ENCODE data around the gene LDHAL6A.

Gene LDHAL6A

GRCh38 chr11:18491924-18492323 is 36.3 kb downstream of the LDHAL6A start:
- no peak for DNase-seq

DNA sequence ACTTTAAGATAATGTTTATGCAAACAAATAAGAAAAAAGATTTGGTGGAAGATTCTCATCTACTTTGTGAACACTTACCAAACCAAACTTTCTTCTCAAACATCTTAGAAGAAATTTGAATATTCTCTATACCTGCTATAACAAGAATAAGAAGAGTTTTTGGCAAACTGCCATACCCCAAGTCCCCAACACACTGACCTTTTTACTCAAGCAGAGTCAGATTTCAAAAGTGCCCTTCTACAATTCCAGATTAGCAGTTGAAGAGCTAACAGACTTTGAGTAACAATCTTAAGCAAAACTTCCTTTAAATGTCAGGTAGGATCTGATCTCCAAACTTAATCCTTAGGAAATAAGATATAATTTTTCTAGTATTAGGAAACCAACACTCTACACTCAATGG is 37.2 kb downstream of the LDHAL6A start:
- DNase-seq = no peak

DNA sequence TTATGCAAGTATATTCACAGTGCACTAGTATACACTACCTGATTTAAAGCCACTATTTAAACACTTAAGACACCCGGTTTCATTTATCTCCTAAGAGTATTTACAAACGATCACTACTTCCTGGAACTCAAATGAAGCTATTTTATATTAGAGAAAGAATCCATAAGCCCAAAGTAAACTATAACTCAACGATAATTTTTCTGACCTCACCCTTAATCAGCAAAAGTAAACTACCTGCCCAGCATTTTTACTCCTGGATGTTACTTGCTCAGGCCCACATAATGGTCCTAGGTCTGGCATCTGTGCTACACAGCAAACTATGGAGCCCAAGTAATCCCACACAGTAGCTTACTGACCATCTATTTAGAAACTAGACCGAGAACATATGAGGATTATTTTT is 37.7 kb downstream of the LDHAL6A start:
- DNase-seq = no peak

DNA sequence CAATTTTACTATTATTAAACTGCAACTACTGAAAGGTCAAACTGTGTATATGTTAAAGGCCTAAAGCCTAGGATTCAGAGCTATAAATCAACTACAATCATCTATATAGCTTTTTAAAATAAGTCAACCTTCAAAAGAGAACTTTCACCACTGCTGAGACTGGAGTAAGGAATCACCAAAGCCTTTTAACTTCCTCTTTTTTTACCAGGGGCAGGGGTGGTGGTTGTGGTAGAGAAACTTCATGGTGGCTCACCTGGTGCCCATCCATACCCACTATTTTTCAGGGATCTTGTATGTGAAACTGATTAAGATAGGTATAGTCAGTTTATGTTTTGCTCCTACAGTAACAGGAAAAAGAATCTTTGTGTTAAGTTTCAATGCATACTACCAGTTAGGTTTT is 39.6 kb downstream of the LDHAL6A start:
- no peak for DNase-seq

DNA sequence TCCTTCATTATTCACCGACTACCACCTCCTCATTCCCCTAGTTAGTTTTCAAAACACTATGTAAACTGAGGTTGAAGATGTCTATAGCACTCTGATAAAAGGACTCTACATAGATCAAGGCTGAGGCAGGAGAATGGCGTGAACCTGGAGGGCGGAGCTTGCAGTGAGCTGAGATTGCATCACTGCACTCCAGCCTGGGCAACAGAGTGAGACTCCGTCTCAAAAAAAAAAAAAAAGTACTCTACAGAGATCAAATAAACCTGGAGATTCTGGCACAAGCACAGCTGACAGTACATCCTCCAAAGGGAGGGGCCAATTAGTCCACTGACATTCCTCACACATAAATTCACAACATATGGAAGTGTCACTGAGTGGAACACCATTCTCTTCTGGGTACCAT is 40.0 kb downstream of the LDHAL6A start:
- no peak for DNase-seq

DNA sequence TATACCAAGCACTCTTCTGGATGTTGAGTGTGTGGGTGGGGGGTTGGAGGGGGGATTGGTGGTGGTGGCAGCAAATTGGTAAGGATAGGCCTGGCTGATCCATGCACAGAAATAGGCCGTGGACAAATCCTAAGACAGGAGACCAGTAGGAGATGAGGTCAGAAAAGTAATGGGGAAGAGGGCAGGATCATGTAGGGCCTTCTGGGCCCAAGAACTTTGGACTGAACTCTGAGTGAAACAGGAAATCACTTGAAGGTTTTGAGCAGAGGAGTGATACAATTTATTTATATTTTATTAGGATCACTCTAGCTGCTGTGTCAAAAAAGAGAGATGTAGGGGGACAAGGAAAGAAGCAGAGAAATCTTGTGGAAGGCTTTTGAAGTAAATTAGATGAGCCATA is 42.4 kb downstream of the LDHAL6A start:
- no peak for DNase-seq

- DNase-seq = no peak
Measured at GRCh38 chr11:18501629-18502028, 46.0 kb downstream of the LDHAL6A start.

DNA sequence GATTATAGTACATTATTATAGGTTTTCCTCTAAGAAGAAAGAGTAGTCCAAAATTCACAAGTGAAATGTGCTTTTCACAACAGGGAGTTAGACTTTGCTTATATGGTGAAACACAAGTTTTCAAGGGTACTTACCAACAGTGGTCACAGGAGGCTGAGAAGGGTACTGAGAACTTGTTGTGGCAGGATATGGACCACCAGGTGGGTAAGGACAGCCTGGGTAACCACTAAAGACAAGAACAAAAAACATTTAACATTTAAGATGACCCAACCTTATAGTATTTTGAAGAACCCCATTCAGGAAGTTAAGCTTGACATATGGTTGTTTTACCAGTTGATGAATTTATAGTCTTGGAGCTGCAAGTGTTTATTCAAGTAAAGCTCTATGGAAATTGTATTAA is 46.7 kb downstream of the LDHAL6A start:
- DNase-seq = no peak

- DNase-seq = no peak
Measured at GRCh38 chr11:18521122-18521521, 65.5 kb downstream of the LDHAL6A start.

GRCh38 chr11:18522388-18522787 is 66.7 kb downstream of the LDHAL6A start:
- DNase-seq = no peak

DNA sequence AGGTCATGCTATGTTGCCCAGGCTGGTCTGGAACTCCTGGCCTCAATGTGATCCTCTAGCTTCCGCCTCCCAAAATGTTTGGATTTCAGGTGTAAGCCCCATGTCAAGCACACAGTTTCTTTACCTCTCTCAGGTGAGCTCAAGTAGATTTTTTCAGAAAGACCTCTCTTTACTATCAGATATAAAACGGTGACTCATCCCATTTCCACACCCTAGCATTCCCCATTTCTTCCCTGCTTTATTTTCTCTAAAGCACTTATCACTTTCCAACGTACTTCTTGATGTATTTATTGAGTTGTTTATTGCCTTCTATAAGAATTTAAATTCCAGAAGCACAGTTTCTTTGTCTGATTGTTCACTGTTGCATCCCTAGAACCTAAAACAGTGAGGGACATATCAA is 67.4 kb downstream of the LDHAL6A start:
- DNase-seq = no peak

- no peak for DNase-seq
Measured at GRCh38 chr11:18524248-18524647, 68.6 kb downstream of the LDHAL6A start.

- DNase-seq = no peak
Measured at GRCh38 chr11:18526130-18526520, 70.5 kb downstream of the LDHAL6A start.

GRCh38 chr11:18526521-18527296 is 71.1 kb downstream of the LDHAL6A start, which contains the start of gene TSG101:
Gene TSG101 (minus strand): TSS chr11:18526942. CDS start chr11:18526816, 126 bp downstream.
- DNase-seq = peak; percentile 91

GRCh38 chr11:18527512-18527911 is 71.9 kb downstream of the LDHAL6A start:
- no peak for DNase-seq
